Prostate gland (tissue), 2 donors: ENCODE results near the gene MGAT1.

Source experiments
- CTCF ChIP-seq, 4 experiments: fragments of 200-600 bp in 2 of 4; fragments of 450-650 bp in 2 of 4; sonication (generic) in 2 of 4; IDR thresholded peaks; 1 replicate in 3 of 4; 2 replicates in 1 of 4; pipeline ENCODE4 v1.5.1; 2016 to 2019; ENCODE audit warnings: antibody characterized with exemption in 4 of 4, mild to moderate bottlenecking in 2 of 4, moderate library complexity in 2 of 4
- POLR2AphosphoS5 ChIP-seq: sonication (generic); formaldehyde crosslinking; IDR thresholded peaks from one replicate; pipeline ENCODE4 v1.6.1; 2017; ENCODE audit warnings: antibody characterized with exemption

- TF ChIP-seq POLR2AphosphoS5 (no peak), CTCF (IDR thresholded peaks at IDR 0.05) (no peak)
These were observed 34.9 kb upstream of the MGAT1 start for GRCh38 chr5:180837478-180837877.
